Loucy (cell line): ENCODE measurements around the gene TMEM51.

Experiments used
- H2AFZ ChIP-seq: fragments of 200-600 bp; sonication (generic); 2 replicates; pipeline ENCODE4 v1.6.0; 2016; ENCODE audit warnings: antibody characterized with exemption, mild to moderate bottlenecking, low read length, moderate library complexity
- H3F3A ChIP-seq: fragments of 200-600 bp; 2 replicates; pipeline ENCODE4 v1.6.0; 2016; ENCODE audit warnings: antibody characterized with exemption, low read depth, mild to moderate bottlenecking
- H3K27me3 ChIP-seq: fragments of 200-600 bp; sonication (generic); 2 replicates; pipeline ENCODE4 v1.6.1; 2014; ENCODE audit warnings: low read length, mild to moderate bottlenecking; ENCODE audit not compliant: insufficient read depth, poor library complexity, severe bottlenecking
- H3K36me3 ChIP-seq: fragments of 200-600 bp; sonication (generic); 2 replicates; pipeline ENCODE4 v1.6.1; 2016; ENCODE audit warnings: low read length; ENCODE audit not compliant: insufficient read depth
- H3K4me1 ChIP-seq: fragments of 200-600 bp; sonication (generic); 2 replicates; pipeline ENCODE4 v1.5.1; 2014; ENCODE audit warnings: low read length, mild to moderate bottlenecking; ENCODE audit not compliant: insufficient read depth, poor library complexity, severe bottlenecking
- H3K4me2 ChIP-seq: fragments of 200-600 bp; sonication (generic); 2 replicates; pipeline ENCODE4 v1.6.0; 2014; ENCODE audit warnings: antibody characterized with exemption, low read length, low read depth, mild to moderate bottlenecking; ENCODE audit not compliant: poor library complexity, severe bottlenecking
- H3K4me3 ChIP-seq: fragments of 200-600 bp; sonication (generic); 2 replicates; pipeline ENCODE4 v1.5.1; 2014; ENCODE audit warnings: low read length, mild to moderate bottlenecking, mixed read lengths; ENCODE audit not compliant: poor library complexity, severe bottlenecking
- H3K79me2 ChIP-seq: fragments of 200-600 bp; sonication (generic); 2 replicates; pipeline ENCODE4 v1.6.1; 2014; ENCODE audit warnings: low read length; ENCODE audit not compliant: insufficient read depth
- H3K9ac ChIP-seq: fragments of 200-600 bp; sonication (generic); 2 replicates; pipeline ENCODE4 v1.6.0; 2014; ENCODE audit warnings: mild to moderate bottlenecking, low read depth, low read length, moderate library complexity; ENCODE audit not compliant: poor library complexity, severe bottlenecking
- H3K9me2 ChIP-seq: fragments of 200-600 bp; sonication (generic); replicated peaks from 2 replicates; pipeline ENCODE4 v1.6.1; 2016; ENCODE audit warnings: low read depth, low read length, mixed read lengths
- H3K9me3 ChIP-seq: fragments of 200-600 bp; sonication (generic); 2 replicates; pipeline ENCODE4 v1.6.1; 2014; ENCODE audit warnings: mild to moderate bottlenecking, antibody characterized with exemption, low read length, low read depth; ENCODE audit not compliant: insufficient read depth
- H4K20me1 ChIP-seq: fragments of 200-600 bp; sonication (generic); 2 replicates; pipeline ENCODE4 v1.6.0; 2014; ENCODE audit warnings: antibody characterized with exemption, low read length, mild to moderate bottlenecking; ENCODE audit not compliant: insufficient read depth, poor library complexity, severe bottlenecking
- CTCF ChIP-seq: fragments of 200-600 bp; sonication (generic); conservative IDR thresholded peaks from 2 replicates; pipeline ENCODE4 v1.5.1; 2014; ENCODE audit warnings: mild to moderate bottlenecking, antibody characterized with exemption, low read length
- EZH2phosphoT487 ChIP-seq: fragments of 200-600 bp; IDR thresholded peaks from 2 replicates; pipeline ENCODE4 v1.6.1; 2018; ENCODE audit warnings: antibody characterized with exemption, mild to moderate bottlenecking, moderate library complexity, borderline replicate concordance

The TMEM51 gene

GRCh38 chr1:15114884-15115283, 38.7 kb upstream of the TMEM51 start:
- no peaks in the 10 kb centered on the region for H3K36me3 ChIP-seq
- H3K4me2 ChIP-seq = no peak overlapping the region
- H3K9ac ChIP-seq = no peak overlapping the region
- no peaks in the 10 kb centered on the region for H3K4me1 ChIP-seq
- no peaks in the 10 kb centered on the region for H3K9me3 ChIP-seq
- H3K9me2 ChIP-seq = no peaks in the 10 kb centered on the region
- H3K27me3 ChIP-seq = no peaks in the 10 kb centered on the region
- H3K4me3 ChIP-seq = no peak overlapping the region
- no peaks in the 10 kb centered on the region for H4K20me1 ChIP-seq
- no peaks in the 10 kb centered on the region for H3K79me2 ChIP-seq
- TF ChIP-seq CTCF = no peak
- no peak for TF ChIP-seq EZH2phosphoT487
- no peak overlapping the region for H2AFZ ChIP-seq
- no peaks in the 10 kb centered on the region for H3F3A ChIP-seq

DNA sequence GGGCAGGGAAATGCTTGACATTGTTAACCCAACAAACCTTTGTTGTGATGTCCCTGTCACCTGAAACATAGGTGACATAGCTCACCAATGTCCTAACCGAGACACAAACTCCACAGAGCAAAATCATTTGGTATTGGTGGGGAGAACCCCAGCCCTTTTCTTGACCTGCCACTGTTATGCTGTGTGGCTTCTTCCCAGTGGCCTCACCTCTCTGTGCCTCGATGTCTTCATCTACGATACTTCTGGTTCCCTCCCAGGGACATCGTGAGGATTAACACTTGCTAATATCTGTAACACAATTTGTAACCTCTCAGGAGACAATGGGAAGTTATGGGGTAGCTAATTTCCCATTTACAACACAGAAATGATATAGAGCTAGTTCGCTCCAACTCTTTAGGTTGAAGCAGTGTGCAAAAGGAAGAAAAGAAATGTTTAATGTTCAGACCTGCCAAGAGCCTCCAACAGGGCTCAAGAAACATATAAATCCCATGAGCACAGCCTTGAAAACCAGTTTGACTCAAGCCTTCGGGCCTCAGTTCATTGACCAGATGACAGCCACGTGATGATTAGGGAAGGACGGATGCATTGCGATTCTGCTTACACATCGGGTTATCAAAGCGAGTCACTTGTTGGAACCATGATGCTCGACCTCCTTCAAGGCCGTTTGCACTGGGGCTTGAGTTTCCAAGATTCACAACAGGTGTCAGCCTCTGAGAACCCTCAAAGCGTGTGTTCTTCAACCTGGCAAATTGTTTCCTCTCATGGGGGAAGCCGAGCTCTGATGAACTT, 37.8 kb upstream of the TMEM51 start:
- no peaks in the 10 kb centered on the region for H3K27me3 ChIP-seq
- no peak overlapping the region for H2AFZ ChIP-seq
- no peaks in the 10 kb centered on the region for H3K36me3 ChIP-seq
- H3K9me2 ChIP-seq = no peaks in the 10 kb centered on the region
- no peaks in the 10 kb centered on the region for H3K9me3 ChIP-seq
- no peaks in the 10 kb centered on the region for H3K4me1 ChIP-seq
- H3K4me3 ChIP-seq = no peak overlapping the region
- no peak overlapping the region for H3K9ac ChIP-seq
- H3K79me2 ChIP-seq = no peaks in the 10 kb centered on the region
- H3F3A ChIP-seq = no peaks in the 10 kb centered on the region
- no peaks in the 10 kb centered on the region for H4K20me1 ChIP-seq
- TF ChIP-seq CTCF (no peak), EZH2phosphoT487 (no peak)
- H3K4me2 ChIP-seq = no peak overlapping the region

GRCh38 chr1:15116966-15117365, 36.6 kb upstream of the TMEM51 start:
- Histone ChIP-seq H3K79me2 (no peaks in the 10 kb centered on the region), H2AFZ (no peak overlapping the region), H3K4me3 (no peak overlapping the region), H3K9me2 (no peaks in the 10 kb centered on the region), H4K20me1 (no peaks in the 10 kb centered on the region), H3F3A (no peaks in the 10 kb centered on the region), H3K4me2 (no peak overlapping the region), H3K9me3 (no peaks in the 10 kb centered on the region), H3K4me1 (no peaks in the 10 kb centered on the region), H3K36me3 (no peaks in the 10 kb centered on the region), H3K27me3 (no peaks in the 10 kb centered on the region), H3K9ac (no peak overlapping the region)
- TF ChIP-seq CTCF (no peak), EZH2phosphoT487 (no peak)
